GM04503 (cell line): ENCODE measurements around the gene DBP.
"Not testable (repeated sequence)": the region's sequence is repeated elsewhere in the genome, so short reads cannot be mapped to it uniquely, and the experiment has no call there.

Experiments
- DNase-seq: peaks from one replicate; pipeline ENCODE4 v3.0.0-alpha.2; 2012; ENCODE audit warnings: low read depth

Gene DBP

GRCh38 chr19:48639483-48640375 lies 2.5 kb upstream of the DBP start:
- no peak for DNase-seq

GRCh38 chr19:48638831-48639381 lies 1.7 kb upstream of the DBP start:
- no peak for DNase-seq

GRCh38 chr19:48637948-48638830 lies 1.0 kb upstream of the DBP start:
- no peak for DNase-seq

- peak; percentile 89 for DNase-seq
Observed at GRCh38 chr19:48637449-48637947, 319 bp upstream of the DBP start.

- DNase-seq, result no peak
Observed at GRCh38 chr19:48635966-48636858, 967 bp downstream of the DBP start.

DNA sequence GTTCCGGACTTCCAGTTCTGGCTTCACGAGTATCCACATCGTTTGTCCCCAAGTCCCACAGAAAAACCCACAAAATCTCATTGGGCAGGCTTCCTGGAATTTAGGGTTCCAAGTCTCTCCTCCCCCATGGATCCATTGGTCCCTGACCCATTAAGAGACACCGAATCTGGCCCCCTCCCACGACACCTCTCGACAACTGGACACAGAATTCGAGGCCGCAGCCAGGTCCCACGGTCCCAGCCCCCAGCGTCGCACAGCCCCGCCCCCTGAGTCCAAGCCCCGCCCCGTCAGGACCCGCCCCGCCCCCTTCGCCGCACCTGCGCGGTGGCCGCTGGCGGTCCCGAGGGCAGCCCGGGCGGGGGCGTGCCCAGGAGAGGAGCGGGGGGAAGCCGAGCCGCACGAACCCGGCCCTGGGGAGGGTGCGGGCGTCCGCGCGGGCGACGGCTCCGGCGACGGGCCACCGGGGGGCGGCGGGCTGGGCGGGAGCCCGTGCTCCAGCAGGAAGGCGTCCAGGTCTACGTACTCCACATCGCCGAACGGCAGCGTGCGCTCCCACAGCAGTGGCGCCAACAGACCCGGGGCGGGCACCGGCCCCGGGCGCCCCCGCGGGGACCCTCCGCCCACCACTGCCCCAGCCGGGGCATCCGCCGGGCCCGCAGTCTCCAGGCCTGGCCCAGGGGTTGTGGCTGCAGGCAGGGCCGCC lies 1.8 kb downstream of the DBP start:
- DNase-seq, result no peak

GRCh38 chr19:48634424-48635262 lies 2.5 kb downstream of the DBP start:
- no peak for DNase-seq

GRCh38 chr19:48634036-48634342 lies 3.2 kb downstream of the DBP start:
- DNase-seq, result no peak

GRCh38 chr19:48633148-48634035 lies 3.8 kb downstream of the DBP start:
- DNase-seq, result no peak

GRCh38 chr19:48632692-48633147 lies 4.5 kb downstream of the DBP start:
- no peak for DNase-seq

GRCh38 chr19:48632286-48632685 lies 4.9 kb downstream of the DBP start:
- DNase-seq, result not testable (repeated sequence)

- DNase-seq, result no peak
Observed at GRCh38 chr19:48631225-48631624, 6.0 kb downstream of the DBP start.

DNA sequence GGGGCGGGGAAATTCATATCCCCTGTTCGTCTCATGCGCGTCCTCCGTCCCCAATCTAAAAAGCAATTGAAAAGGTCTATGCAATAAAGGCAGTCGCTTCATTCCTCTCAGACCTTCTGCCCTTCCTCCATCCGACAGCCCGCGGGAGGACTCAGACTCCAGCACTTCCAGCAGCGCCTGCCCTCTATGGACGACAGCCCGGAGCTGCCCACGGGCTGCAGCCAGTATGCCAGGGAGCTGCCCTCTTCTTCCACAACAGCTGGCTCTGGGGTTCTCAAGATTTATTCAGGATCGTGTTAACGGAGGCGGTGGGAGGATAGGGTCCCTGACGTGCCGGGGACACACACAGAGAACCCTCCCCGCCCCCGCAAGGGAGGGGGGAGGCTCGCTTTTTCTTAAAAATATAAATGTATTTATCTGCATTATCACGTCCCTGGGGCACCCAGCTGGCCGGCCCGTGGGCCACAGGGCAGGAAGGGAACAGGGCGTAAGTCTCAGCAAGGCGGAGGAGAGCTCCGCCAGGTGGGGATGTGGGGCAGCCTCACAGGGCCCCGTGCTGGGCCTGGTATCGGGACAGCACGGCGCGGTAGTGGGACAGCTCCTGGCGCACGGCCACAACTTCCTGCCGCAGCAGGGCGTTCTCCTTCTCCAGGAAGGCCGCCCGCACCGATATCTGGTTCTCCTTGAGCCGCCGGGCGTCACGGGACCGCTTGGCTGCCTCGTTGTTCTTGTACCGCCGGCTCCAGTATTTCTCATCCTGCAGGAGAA lies 6.7 kb downstream of the DBP start:
- no peak for DNase-seq

- DNase-seq, result no peak
Observed at GRCh38 chr19:48629599-48630295, 7.4 kb downstream of the DBP start.

GRCh38 chr19:48629297-48629598 lies 7.9 kb downstream of the DBP start:
- DNase-seq, result no peak

DNA sequence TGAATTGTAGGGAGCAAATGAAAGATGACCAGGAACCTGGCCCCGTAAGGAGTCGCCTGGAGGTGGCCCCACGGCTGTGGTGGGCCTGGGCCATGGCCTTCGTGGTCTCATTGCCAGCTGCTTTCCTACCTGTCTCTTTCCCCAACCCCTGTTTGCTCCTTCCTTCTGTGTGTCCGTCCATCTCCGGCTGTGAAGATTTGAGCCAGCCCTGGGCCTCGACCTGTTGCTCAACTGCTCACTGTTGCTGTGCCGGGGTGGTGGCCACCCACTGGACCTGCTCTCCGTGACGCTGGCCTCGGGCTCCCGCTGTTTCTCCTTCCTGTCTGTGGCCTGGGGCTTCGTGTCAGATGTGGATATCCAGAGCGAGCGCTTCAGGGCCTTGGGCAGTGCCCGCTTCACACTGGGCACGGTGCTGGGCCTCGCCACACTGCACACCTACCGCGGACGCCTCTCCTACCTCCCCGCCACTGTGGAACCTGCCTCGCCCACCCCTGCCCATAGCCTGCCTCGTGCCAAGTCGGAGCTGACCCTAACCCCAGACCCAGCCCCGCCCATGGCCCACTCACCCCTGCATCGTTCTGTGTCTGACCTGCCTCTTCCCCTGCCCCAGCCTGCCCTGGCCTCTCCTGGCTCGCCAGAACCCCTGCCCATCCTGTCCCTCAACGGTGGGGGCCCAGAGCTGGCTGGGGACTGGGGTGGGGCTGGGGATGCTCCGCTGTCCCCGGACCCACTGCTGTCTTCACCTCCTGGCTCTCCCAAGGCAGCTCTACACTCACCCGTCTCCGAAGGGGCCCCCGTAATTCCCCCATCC lies 8.5 kb downstream of the DBP start:
- DNase-seq, result no peak

DNA sequence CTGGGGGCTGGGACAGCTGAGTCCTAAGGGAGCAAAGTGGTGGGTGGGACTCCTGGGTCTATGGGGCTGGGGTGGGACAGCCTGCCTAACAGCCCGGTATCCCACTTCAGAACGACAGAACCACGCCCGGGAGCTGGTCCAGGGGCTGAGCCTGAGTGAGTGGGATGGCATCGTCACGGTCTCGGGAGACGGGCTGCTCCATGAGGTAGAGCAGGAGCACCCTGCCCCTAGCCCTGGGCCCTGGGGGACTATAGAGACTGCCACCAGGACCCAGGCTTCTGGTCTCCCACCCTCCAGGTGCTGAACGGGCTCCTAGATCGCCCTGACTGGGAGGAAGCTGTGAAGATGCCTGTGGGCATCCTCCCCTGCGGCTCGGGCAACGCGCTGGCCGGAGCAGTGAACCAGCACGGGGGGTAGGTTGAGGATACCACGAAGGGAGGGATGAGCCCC lies 9.3 kb downstream of the DBP start:
- DNase-seq, result no peak
